ENCODE results near the gene SPDL1.
A peak's percentile ranks its signal among the peaks of the same experiment; 100 is the strongest.
"Not testable (repeated sequence)": the region's sequence is repeated elsewhere in the genome, so short reads cannot be mapped to it uniquely, and the experiment has no call there.

SPDL1 gene

DNA sequence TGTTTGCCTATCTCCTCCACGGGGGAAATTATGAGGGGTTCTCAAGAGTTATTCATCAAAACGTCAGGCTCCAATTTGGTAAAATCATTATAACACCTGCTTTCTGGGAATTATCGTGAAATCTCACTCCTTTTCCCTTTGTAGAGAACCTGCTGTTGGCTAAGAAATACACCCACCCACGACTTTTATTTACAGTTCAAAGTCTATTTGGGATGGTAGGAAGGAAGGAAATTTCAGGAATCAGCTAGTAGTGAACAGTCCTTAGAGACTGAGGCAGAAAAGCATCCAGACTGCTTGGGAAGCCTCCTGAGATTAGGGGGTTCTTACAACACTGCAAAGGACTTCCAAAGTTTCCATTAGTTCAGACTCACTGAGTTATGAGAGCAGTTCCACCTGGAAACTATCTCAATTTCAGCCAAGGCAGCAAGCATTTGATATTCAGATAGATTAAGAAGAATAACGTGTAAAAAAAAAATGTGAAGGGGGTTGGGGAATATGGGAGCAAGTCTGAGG lies 9.4 kb upstream of the SPDL1 start:
- no peak for DNase-seq

DNA sequence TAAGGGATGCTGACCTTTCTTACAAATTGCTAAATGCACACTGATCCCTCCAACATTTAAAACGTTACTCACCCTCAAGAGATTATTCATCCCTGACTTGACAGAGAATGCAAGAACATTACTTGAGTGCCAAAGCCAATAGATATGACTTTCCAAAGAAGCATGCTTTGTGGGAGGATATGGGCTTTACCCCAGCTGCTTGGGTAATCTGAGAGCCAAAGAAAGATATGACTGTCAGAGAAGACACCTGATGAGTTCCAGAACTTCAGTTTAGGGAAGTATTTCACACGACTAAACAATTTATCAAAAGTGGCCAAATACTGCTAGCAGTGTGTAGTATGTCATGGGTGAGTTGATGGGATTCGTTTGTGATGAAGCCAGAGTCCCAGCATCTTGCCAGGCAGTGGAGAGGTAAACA lies 7.4 kb upstream of the SPDL1 start:
- no peak for DNase-seq

DNA sequence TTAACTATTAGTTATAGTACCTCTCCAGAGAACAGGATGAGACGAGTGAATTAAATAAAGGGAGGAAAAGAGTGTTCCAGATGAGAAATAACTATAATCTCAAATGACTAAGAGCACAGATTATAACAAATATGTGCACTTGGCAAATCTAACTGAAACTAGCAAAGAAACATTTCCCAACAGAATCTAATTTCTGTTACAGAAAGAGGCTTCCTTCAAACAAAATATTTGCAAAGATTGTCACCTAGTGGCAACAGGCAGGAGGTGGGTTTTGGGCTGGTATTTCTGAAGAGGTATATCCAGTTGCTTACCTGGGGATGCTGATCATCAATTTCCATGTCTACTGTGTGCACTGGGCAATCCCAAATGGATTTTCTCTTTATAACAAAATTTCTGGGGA lies 5.6 kb upstream of the SPDL1 start:
- no peak for DNase-seq

DNA sequence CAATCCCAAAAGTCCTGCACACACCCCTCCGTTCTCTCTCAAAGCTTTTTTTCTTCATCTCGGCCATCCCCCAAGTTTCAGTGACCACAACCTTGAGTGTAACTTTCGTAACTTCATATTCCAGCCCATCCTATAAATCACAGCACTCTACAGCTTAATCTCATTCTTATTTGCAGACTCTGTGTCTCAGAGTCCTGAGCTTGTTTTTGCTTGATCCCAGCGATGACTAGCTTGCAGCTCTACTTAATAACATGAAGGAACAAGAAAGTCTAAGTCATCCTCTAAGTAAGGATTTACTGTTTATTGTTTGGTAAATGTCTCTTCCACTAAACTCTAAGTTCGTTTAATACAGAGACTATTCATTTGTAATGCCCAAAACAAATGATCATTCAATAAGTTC lies 2.6 kb upstream of the SPDL1 start:
- DNase-seq = no peak

DNA sequence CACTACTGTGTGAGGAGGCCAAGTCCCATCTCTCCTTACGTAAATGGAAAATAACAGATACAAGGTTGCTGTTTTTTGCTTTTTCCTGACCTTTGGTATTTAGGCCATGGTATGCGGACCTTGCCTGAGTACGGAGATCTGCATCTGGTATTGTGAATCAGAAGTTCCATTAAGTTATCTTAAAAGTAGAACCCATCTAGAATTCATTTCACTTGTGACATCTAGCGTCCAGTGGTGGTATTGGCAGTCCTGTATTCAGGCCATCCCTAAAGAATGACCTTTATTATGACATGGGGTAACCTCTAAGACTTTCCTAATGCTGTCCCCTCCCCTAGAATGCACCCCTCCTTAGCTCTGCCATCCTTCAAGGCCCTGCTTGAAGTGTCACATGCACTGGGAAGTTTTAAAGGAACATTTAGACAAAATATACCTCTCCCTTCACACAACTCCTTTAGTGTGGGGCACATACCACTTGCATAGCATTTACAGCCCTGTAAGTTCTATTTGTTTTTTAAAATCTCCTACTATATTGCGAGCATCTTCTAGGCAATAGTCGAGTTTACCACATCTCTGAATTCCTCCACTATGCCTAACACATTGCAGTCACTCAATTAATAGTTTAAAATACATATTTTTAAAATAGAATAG lies 1.9 kb upstream of the SPDL1 start:
- DNase-seq = peak; percentile 9

DNA sequence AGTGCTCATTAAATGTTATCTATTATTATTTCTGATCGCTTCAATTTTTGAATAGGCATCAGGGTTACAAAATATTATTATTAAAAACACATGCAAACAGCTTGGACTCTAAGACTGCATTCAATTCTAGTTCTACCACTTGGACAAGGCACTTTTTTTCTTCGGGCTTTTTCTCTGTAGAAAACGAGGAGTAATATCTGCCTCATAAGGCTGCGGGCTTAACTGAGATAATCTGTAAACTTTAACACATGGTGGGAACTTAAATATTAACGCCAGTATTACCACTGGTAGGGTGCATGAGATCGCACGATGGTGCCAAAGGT lies 511 bp upstream of the SPDL1 start:
- no peak for DNase-seq

DNA sequence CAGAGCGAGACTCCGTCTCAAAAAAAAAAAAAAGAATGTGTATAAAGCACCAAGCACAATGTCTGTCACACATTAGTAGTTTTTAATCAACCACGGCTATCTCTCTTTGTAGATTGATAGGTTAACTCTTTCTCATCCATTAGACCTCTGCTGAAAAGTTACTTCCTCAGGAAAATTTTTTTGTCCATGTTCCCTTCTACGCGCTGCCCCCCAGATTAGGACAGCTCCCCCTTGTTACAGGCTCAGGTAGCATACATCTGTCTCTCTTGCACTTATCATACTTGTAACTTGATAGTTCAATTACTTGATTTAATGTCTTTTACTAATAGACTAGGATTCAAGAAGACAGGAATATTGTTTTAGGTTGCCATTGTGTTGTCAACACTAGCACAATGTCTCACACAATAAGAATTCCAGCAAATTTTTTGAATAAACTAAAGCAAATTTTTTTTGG lies 1.5 kb downstream of the SPDL1 start:
- no peak for DNase-seq

DNA sequence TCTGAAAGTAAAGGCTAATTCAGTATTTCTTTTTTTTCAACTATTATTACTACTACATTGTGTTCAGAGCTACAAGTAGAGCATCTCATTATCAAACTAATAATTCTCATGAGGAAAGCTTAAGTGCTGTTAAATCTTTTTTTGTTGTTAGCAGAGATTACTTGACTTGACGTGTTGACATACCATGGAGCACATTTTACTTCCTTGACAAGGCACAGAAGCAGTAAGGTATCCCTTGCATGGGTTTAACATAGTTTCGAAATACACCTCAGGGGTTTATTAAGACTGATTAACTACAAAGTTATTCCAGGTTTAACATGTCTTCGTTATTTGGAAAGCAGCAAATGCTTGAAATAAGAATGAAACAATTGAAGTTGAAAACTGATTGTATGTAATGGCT lies 7.0 kb downstream of the SPDL1 start:
- no peak for DNase-seq

DNA sequence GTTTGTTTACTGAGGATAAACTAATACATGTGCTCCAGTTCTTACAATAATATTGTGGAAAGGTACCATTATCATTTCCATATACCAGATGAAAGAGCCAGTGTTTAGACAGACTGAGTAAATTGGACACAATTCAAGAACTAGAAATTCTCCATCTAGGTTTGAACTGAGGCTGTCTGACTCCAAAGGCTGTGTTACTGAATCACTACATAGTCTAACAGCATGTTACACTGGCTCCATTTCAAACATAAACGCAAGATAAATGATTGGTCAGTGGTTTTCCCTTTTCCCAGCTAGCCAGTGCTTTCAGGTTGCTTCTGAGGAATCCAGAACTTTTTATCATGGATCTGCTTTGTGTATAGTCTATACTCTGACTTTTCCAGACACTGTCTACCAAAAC lies 8.1 kb downstream of the SPDL1 start:
- no peak for DNase-seq

DNA sequence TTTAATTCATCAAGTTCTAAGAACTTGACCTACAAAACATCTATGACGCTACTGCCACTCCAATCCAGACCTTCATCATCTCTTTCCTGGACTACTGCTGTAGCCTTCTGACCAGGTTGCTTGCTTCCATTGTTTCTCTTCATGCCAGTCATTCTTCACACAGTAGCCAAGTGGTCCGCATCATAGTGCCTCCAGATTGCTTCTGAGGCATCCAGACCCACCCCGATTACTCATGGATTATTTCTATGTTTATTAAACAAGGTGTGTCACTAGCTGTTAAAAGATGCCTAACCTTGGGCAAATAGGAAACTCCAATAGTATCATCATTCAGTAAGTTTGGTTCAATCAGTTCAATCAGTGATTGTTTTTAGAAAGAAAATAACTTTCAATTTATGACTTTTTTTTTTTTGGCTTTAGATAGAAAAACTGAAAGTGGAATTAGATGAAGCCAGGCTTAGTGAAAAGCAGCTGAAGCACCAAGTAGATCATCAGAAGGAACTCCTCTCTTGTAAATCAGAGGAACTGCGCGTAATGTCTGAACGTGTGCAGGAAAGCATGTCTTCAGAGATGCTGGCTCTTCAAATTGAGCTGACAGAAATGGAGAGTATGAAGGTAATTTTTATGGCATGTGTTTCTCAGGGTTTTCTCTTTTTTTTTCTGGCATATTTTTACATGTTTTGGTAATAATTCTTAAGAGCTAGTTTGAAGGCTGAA lies 9.5 kb downstream of the SPDL1 start:
- no peak for DNase-seq

DNA sequence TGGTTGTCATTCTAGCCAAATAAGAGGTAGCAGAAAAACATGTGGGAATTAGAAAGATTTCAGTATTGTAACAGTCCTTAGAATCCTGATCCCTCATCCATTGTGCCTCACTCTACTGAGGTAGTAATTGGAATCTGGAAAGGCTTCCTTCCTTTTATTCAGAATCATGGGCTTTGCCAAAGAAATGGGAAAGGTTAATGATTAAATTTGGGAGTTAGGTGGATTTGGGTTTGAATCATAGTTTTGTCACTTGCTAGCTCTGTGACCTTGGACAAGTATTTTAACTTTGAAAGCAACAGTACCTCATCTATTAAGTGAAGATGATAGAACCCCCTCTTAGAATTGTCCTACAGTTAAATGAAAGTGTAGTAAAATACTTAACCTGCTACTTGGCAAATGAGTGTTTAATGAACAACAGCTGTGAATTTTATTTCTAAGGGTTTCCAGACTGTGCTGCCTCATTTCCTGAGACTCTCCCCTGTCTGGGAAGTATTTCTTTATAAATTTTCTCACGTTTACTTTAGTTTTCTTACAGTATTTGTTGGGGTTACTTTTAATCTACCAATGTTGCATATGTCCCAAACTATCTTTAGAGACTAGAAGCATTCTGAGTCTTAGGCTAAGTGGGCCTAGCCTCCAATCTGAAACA lies 11.7 kb downstream of the SPDL1 start:
- DNase-seq = no peak

DNA sequence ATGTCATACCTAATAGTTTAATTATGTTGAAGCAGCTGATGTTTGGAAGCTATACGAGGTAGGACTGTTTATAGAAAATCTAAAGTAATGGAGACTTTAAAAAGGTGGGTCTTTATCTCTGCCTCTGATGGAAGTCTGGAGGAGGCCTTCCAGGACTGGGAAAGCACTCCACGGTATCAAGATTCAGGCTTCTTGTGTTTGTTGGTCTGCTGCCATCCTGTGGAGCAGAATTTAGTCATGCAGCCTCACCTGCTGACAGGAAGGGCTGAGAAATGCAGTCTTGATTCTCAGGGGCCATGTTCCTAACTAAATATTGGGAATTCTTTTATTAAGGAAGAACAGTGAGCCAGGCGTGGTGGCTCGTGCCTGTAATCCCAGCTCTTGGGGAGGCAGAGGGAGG lies 15.9 kb downstream of the SPDL1 start:
- no peak for DNase-seq

DNA sequence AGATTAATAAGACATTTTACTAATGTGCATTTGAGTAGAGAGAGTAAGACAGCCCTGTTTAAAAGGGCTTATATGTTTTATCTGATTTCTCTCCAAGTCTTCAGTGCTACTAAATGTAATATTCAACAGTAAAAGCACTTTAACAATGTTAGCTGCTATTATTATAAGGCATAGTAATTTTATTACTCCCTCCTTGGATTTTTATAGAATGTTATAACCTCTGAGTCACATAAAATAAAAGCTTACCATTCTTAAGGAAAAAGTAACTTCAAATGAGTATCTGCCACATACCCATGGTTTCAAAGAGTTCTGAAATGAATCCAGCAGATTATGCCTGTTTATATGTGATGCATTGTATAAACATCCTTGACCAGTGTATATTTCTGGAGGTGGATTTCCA lies 19.0 kb downstream of the SPDL1 start:
- DNase-seq = no peak

DNA sequence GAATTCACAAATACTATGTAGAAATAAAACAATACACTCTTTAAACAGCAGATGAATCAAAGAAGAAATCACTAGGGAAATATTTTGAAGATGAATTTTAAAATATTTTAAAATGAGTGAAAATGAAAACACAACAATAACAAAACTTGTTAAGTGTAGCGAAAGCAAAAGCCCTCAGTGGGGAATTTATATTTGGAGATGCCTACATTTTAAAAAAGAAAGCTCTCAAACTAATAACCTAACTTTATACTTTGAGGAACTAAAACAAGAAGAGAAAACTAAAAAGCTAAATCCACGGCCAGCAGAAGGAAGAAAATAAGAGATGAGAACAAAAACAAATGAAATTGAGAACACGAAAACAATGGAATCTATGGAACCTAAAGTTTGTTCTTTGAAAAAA lies 22.7 kb downstream of the SPDL1 start:
- no peak for DNase-seq

DNA sequence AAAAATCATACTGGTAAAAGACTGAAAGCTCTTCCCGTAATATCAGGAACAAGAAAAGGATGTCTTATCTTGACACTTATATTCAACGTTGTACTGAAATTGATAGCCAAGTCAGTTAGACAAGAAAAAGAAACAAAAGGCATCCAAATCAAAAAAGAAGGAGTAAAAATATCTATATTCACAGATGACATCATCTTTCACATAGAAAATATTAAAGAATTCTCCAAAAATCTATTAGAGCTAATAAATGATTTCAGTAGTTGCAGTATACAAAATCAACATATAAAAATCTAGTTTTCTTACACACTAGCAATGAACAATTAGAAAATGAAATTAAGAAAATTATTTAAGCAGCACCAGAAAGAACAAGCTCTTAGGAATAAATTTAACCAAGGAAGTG lies 24.3 kb downstream of the SPDL1 start:
- no peak for DNase-seq

DNA sequence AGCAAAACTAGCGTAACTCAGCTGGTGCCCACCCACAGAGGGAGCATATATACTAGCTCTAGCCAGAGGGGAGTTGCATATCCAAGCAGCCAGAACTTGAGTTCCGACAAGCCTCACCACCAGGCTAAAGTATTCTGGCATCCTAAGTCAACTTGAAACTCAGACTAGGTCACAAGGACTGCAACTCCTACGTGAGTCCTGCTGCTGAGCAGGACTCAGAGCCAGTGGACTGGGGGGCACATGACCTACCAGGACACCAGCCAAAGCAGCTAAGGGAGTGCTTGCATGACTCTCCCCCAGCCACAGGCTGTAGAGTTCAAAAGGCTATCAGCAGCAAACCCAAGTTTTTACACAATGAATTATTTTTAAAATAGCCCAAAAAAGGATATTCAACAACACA lies 26.1 kb downstream of the SPDL1 start:
- DNase-seq = no peak

DNA sequence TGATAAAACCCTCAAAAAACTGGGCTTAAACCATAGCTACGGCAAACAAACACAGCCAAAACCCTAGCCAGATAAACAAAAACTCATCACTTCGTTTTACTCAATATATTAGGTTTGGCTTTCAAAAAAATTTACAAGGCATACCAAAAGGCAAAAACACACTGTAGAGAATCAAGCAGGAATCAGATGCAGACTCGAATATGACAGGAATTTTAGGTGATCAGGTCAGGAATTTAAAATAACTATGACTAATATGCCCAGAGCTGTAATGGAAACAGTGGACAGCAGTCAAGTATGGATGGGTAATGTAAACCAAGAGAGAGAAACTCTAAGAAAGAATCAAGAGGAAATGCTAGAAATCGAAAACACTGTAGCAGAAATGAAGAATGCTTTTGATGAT lies 27.0 kb downstream of the SPDL1 start:
- no peak for DNase-seq

DNA sequence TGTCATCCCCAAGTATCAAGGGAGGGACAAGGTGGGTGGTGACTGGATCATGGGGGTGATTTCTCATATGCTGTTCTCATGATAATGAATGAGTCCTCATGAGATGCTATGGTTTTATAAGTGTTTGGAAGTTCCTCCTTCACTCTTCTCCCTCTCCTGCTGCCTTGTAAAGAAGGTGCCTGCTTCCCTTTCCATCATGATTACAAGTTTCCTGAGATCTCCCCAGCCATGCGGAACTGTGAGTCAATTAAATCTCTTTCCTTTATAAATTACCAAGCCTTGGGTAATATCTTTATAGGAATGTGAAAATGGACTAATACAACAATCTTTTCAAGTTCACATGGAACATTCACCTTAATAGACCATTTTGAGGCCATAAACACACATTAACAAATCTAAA lies 32.0 kb downstream of the SPDL1 start:
- DNase-seq = no peak

DNA sequence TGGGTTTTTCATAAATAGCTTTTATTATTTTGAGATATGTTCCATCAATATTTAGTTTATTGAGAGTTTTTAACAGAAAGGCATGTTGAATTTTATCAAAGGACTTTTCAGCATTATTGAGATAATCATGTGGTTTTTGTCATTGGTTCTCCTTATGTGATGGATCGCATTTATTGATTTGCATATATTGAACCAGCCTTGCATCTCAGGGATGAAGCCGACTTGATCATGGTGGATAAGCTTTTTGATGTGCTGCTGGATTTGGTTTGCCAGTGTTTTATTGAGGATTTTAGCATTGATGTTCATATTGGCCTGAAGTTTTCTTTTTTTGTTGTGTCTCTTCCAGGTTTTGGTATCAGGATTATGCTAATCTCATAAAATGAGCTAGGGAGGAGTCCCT lies 40.7 kb downstream of the SPDL1 start:
- DNase-seq = not testable (repeated sequence)

DNA sequence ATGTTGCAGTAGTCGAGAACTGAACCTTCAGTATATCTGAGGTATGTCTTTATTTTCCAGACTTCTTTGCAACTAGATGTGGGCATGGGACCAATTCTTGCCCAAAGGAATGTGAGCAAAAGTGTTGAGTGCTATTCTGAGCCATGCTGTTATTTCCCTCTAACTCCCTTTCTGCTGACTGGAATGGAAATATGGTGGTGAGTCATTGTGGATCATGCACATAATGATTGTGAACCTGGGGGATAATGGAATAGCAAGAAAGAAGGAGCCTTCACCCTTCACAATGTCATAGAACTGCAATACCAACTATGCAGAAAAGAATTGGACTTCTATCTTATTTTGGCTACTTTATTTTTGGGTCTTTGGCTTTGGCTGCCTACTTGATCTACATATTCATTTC lies 43.2 kb downstream of the SPDL1 start:
- no peak for DNase-seq

DNA sequence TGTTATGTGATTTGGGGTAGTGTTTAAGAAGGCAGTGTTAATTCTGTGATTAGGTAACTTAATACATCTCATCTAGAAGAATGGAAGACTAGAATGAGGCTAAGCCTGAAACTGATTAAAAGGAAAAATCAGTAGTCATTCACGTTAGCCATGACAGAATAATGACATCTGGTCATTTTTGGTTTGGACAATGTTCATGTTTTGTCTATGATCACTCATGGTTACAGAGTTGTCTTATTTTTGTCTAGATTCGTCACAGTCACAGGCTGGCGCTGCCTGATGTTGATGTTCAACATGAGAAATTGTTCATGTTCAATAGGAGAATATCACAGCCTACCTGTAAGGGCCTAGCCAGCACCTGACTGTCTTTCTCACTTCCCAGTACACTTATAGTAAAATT lies 44.0 kb downstream of the SPDL1 start:
- no peak for DNase-seq

DNA sequence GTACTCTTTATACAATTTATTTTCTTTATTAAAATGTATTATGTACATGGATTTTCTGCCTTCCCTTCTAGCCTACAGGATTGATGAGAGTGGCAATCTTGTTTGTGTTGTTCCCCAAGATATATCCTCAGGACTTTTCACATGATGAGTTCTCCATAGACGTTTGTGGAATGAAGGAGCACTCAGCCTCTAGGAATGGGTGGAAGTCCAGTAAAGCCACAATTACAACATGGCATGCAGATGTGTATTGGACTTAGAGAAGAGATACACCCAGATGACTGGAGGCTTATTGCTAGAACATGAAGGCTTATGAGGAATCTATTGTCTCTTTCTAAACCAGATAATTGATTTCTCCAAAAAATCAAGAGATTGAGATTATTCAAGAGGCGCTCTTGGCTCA lies 45.3 kb downstream of the SPDL1 start:
- DNase-seq = no peak

DNA sequence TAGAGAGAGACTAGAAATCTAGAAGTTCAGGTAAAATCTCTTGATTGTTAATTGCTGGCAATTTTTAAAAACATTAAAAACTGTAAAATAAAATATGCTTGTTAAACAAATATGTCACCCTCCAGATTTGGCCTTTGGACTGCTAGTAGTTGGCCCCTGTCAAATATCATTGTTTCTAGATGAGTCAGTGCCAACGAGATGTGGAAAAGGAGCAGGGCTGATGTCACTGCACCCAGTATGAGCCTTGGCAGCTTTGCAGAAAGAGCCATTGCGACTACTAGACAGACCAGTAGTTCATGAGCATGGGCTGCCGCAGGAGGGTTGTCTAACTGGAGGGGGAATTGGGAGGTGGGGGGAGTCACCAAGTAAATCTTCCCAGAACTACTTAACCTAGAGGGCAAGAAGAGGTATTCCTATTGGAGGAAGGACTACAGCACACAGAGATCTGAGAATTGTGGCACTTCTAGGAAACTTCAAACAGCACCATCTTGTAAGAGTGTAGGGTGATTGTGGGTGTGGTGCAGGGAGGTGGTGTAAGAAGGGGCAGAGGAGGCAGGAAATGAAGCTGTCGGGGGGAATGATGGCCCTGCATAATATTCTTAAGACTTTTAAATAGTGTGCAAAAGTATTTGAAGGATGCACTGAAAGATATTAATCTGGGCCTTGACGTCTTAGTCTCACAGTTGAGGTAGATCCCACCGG lies 46.4 kb downstream of the SPDL1 start:
- no peak for DNase-seq

DNA sequence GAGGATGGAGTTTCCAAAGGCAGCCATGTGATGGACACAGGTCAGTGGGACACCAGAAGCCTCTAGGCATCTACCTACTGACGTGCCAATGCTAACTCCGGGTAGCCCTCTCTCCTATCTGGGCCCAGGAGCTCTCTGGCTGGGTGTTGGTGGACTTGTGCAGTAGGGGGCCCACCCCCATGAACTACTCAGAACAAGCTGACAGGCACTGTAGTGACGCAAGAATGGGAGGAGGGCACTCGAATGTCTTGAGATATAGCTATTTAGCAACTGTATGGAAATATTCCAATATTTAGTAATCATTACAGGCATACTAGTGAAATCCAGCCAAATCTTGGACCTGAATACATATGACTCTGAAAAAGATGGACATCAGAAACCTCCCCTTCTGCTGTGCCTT lies 47.8 kb downstream of the SPDL1 start:
- DNase-seq = no peak
